Raji (cell line): ENCODE measurements around the gene PFKFB3.

ENCODE experiments used
- POLR2A ChIP-seq: IDR thresholded peaks from 2 replicates; pipeline ENCODE4 v1.6.1; 2011; ENCODE audit warnings: low read depth, low read length, control low read depth; ENCODE audit not compliant: insufficient read depth

The PFKFB3 gene

DNA sequence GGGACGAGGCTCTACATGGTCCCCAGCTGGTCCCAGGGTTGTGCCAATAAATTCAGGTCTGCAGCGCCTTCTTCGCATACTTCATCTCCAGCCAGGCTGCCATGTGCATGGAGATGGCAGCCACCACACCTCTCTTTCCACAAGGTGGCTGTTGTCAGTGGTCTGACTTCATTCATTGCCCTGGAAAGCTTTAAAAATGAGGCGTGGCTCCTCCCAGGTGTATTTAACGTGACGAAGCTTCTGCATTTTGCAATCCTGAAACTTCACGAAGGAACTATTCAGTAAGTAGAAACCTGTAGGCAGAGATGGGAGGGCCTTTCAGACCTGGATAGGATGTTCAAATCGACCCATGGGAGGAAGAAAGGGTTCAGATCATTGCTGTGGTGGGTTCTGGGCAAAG is 53.7 kb downstream of the PFKFB3 start:
- no peak for TF ChIP-seq POLR2A

DNA sequence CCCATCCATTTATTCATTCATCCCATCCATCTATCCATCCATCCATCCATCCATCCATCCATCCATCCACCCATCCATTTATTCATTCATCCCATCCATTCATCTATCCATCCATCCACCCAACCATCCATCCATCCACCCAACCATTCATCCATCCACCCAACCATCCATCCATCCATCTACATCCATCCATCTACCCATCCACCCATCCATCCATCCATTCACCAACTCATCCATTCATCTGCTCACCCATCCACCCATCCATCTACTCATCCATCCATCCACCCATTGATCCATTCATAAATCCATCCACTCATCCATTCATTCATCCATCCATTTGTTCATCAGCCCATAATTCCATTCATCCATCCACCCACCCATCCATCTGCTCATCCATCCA is 56.4 kb downstream of the PFKFB3 start:
- no peak for TF ChIP-seq POLR2A

DNA sequence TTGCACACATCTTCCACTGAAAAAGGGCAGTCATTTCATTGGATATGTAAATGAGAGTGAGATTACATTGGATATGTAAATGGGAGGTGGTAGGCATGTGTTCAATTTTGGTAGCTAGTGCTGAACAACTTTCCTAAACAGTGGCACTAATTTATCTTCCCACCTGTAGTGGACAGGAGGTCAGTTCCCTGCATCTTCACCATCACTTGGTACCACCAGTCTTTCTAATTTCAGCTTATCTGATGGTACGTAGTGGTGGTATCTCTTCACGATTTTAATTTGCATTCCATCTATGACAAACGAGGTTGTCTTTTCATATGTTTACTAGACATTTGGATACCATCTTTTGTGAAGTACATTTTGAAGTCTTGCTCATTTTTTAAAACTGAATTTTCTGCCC is 58.1 kb downstream of the PFKFB3 start:
- no peak for TF ChIP-seq POLR2A

DNA sequence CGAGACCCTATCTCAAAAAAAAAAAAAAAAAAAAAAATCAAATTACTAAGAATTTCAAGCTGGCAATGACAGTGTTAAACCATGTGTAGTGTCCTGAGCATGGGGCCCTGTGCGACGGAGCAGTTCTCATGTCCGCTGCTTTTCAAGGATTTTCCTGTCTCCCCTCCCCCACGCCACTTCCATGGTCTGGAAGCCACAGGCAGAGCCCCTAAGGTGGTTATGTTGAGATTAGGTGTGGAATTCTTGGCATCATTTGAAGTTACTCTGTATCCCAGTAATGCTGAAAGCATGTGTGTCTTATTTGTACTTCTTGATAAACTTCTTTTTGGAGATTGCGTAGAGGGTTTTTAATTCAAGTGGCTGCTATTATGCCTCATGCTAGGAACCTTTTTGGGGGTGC is 65.2 kb downstream of the PFKFB3 start:
- no peak for TF ChIP-seq POLR2A

DNA sequence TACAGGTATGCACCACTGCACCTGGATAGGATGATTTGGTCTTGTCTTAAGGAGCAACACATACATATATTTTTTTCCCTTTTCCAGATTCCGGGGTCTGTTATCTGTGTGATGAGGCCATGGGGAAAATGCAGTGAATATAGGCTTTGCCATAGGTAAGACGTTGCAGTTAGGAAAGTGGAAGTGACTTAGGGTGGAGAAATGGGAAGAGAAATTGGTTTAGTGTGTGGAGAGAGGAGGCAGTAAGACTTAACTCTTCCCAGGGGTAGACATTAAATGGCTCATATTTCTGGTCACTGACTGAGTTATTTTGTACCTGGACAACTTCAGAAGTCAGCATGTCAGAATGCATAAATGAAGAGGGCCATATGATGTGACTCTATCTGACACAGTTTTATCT is 66.7 kb downstream of the PFKFB3 start:
- no peak for TF ChIP-seq POLR2A

DNA sequence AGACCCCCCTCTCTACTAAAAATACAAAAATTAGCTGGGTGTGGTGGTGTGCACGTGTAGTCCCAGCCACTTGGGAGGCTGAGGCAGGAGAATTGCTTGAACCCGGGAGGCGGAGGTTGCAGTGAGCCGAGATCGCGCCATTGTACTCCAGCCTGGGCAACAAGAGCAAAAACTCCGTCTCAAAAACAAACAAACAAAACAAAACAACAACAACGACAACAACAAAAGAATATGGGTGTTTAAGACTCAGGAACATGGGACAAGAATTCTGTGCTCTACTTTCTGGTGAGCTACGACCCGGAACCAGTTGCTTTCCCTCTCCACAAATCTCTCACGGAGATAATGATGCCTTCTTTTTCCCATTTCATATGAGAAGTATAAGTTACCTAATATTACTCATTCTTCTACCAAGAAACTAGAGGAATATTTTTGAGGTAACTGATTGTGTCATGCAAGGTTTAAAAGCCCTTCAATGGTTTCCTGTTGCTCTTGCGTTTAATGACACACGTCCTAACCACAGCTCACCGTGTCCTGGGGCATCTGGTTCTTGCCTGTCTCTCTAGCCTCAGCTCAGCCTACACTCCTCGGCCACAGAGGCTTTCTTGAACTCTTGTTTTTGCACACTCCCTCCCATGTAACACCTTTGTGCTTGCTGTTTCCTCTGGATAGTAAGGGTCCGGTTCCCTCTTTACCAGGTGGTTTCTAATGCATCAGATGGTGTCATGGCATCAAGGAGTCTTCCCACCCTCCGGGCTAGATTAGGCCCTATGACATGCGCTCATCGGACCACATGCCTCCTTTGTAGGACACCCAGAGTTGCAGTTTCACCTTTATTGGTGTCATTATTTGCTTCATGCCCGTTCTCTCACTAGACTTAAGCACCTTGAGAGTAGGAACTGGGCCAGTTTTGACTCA is 67.5 kb downstream of the PFKFB3 start:
- TF ChIP-seq POLR2A, result no peak

DNA sequence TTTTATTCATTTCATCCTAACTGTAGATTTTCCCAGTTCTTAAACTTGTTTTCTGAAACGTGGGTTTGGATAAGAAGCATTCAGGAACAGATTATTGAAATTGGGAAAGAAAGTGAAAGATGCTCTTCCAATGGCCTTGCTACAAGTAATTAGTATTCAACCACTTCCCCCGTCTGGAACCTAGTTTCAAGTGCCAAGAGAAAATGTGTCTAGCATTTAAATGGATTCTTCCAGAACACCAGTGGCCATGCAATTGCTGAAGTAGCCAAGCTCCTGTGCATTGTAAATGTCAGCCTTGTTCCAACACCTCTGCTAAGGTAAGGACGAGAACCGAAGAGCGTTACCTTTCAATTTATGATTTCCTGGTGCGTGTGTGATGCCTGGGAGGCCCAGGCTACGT is 68.2 kb downstream of the PFKFB3 start:
- TF ChIP-seq POLR2A, result no peak

DNA sequence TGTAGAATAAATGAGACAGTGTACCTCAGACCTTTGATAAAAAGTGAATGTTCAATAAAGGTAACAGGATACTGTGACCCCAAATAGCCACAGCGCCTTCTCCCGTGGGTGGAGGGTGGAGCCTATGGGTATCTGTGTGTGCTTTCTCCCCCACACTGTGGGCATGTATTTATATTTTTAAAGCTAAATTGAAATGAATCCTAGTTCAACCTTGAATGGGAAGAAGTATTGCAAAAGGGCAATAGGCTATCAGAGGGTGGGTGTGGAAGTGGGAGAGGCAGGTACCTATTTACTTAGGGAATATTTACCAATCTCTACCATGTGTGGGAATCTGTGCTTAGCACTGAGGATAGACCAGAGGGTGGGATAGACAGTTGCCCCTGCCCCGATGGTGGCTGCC is 68.9 kb downstream of the PFKFB3 start:
- no peak for TF ChIP-seq POLR2A

DNA sequence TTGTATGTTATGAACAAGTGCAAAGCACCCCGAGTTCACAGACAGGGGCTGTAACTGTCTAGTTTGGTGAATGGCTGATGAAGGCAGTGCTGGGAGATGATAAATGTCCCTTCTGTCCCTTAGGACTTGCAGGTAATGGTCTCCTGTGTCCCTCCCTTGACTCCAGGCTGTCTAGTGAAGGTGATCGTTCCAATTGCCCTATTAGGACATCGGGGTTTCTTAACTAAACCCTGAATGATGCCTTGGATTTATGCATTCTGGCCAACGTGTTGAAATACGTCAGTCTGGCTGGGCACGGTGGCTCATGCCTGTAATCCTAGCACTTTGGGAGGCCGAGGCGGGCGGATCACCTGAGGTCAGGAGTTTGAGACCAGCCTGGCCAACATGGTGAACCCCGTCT is 69.4 kb downstream of the PFKFB3 start:
- no peak for TF ChIP-seq POLR2A

DNA sequence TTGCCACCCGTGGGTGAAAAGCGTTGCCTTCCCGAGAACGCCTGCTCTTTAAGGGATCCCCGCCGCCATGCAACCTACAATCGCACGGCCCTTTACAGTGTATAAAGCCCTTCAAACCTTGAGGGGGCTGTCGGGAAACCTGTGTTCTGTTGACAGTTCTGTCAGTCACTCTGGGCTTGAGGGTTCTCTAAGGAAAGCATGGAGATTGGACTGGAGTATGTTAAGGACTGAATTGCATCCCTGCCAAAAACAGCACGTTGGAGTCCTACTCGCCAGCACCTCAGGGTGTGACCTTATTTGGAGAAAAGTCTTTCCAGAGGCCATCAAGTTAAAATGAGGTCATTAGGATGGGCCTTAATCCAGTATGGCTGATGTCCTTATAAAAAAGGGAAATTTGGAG is 70.6 kb downstream of the PFKFB3 start:
- TF ChIP-seq POLR2A, result no peak

DNA sequence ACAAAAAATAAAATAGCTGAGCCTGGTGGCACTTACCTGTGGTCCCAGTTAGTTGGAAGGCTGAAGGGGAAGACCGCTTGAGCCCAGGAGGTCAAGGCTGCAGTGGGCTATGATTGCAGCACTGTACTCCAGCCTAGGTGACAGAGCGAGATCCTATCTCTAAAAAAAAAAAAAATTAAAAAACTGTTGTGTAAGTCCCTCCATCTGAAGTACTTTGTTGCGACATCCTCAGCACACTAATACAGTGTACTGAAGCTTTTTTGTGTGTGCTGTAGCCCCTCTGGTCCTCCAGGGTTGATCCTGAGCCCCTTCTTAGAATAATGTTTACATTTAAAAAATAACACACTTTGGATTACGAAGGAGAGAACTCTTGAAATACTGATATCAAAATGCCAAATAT is 71.3 kb downstream of the PFKFB3 start:
- no peak for TF ChIP-seq POLR2A

DNA sequence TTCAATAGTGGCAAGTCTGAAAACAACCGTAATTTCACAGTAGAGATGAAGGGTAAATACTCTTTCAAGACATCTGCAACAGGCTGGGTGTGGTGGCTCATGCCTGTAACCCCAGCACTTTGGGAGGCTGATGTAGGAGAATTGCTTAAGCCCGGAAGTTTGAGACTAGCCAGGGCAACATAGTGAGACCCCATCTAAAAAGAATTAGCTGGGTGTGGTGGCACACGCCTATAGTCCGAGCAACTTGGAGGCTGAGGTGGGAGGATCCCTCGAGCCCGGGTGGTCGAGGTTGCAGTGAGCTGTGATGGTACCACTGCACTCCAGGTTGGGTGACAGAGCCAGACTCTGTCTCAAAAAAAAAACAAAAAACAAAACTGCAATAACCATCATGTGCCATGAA is 71.8 kb downstream of the PFKFB3 start:
- TF ChIP-seq POLR2A, result no peak

DNA sequence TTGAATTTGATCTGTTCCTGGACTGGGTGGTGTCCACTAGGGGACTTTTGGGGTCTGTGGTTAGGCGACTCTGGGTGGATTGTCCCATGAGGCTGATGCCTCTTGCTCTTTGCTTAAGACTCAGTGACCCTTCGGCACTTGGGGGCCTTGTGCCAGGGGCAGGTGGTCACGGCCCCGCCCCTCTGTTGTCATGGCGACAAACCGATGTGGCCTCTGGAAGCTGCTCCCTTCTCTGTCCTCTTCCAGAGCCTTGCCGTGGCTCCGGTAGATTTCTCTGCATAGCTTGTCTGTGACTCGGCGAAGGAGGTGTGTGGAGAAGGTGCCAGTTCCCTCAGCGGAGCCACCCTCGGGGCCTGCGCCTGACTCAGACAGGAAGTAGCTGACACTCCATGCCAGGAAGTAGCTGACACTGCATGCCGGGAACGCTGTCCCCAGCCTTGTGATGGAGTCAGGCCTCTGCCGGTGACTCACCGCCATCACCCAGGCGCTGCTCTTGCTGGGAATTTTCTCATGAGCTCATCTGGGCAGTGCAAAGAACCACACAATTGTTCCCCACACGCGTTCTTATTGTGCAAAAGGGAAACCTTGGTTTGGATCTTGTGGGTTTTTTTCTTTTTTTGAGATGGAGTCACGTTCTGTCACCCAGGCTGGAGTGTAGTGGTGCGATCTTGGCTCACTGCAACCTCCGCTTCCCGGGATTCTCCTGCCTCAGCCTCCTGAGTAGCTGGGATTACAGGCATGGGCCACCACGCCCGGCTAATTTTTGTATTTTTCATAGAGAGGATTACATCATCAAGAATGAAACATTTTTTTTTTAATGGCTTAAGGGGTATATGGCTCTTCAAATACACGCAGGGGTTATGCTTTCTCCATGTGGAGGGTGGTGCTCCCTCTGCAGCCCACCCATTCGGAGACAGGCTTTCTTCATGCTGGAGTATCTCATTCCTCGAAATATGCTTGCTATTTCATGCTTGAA is 72.6 kb downstream of the PFKFB3 start:
- no peak for TF ChIP-seq POLR2A

DNA sequence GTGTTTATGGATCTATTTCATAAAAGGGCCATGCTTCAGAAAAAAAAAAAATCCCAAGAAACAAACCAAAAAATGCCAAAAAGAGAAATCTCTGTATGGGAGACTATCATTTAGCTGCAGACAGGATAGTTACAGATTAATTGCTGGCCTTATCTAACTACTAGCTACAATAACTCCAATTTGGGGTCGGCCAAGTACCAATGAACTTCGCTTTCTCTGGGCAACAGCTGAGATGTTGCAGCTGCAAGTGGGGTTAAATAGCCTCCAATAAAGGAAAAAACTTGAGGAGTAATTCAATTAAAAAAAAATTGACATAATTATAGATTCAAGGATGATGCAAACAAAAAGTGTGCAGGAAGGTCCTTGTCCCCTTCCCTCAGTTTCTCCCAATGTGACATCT is 73.6 kb downstream of the PFKFB3 start:
- TF ChIP-seq POLR2A, result no peak

DNA sequence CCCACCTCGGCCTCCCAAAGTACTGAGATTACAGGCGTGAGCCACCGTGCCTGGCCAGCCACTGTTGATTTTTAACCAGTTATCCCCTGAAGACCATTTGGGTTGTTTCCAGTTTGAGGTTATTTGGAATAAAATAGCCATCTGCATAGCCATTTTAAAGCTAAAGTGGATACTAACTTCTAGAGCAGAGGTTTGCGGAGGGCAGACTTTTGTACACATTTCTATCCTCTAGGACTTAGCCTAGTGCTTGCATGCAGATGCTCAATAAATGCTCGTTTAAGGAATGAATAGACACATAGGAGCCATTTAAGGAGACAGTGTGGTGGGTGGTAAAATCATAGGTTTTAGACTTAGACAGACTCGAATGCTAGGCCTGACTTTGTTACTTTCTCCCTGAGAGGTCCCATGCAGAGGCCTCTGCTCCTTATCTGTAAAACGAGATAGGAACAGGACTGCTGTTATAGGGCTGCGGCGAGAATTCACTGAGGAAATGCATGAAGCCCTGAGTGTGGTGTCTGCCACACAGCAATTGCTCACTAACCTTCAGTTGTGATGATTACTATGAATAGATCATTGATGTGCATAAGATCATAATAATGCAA is 75.9 kb downstream of the PFKFB3 start:
- TF ChIP-seq POLR2A, result no peak

DNA sequence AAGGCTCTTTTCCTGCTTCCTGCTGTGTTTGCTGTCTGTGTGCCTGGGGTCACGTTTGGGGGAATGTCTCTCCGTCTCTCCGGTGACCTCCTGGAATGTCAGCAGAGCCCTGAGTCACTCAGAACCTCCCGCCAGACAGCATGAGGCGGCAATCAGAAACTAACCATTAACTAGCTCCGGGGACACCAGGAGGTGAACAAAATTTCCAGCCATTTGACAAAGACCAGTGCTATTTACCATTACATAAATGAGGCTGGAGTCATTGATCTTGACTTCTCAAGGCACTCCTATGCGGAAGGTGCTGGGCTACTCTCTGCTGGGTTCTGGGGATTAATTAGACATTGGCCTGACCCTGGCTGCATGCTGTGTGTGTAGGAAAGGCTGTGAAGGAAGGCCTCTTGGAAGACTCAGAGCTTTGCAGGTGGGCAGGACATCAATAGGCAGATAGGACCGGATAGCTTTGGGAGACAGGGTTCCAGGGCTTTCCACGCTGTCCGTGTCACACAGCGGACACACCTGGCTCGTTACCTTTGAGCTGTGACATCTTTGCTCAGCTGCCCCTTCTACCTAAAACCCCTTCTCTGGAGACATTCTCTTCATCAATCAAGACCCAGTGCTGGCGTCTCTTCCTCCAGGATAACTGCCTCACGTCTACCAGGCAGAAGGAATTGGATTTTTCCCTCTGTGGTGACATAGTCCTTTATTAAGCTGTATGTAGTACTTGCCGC is 77.0 kb downstream of the PFKFB3 start:
- TF ChIP-seq POLR2A, result no peak

DNA sequence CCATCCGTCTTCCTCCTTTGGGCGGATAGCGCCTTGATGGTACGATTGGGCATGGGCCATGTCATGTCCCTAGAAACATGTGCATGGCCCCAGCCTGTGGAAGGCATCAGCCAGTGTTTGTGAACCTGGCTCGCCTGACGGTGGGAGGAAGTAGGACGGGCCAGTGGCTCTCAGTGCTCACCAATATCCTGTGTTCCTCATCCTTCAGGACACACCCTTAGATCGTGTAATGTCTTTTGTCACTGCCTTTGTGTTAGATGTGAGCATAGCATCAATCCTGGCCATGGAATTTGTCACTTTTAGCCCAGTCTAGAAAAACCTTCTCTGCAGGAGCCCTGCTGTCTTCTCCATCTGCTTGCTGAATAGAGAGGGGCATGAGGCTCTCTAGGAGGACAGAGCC is 77.6 kb downstream of the PFKFB3 start:
- no peak for TF ChIP-seq POLR2A
